ENCODE measurements around the gene SREK1.

SREK1 gene

DNA sequence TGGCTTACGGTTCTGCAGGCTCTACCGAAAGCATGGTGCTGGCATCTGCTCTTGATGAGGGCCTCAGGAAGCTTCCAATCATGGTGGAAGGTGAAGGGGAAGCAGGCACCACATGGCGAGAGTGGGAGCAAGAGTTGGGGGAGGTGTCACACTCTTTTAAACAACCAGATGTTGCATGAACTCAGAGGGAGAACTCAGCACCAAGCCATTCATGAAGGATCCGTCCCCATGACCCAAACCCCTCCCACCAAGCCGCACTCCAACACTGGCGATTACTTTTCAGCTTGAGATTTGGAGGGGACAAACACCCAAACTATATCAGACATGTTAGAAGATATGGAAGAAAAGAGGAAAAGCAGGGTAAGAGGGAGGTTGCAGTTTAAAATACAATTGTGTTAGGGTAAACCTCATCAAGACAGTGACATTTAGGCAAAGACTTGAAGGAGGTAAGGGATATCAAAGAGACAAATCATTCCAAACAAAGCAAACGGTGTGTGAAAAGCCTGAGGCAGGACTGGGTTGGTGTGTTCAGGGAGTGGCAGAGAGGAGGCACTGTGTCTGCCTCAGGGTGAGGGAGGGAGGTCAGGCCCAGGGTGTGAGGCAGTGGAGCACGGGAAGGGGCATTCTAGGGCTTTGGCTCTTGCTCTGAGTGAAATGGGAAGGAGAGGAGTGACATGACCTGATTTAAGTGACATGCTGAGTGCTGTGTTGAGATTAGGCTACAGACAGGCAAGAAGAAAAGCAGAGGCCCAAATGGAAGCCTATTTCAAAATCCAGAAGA is 80.9 kb downstream of the SREK1 start:
- no peak overlapping the region for H3K4me2 ChIP-seq (ENCODE audit: low read length)
- no peak overlapping the region for H3K27ac ChIP-seq (ENCODE audit: low read depth, low read length)
- H3K9me3 ChIP-seq (ENCODE audit: control insufficient read depth, insufficient read depth, low read length): no peaks in the 10 kb centered on the region
- no peaks in the 10 kb centered on the region for H3K9me2 ChIP-seq (replicated peaks; ENCODE audit: control insufficient read depth, low read length)
- H3K27me3 ChIP-seq (ENCODE audit: control insufficient read depth, low read length): no peaks in the 10 kb centered on the region
- H3K4me3 ChIP-seq (ENCODE audit: low read length): no peak overlapping the region
- no peaks in the 10 kb centered on the region for H3K36me3 ChIP-seq (ENCODE audit: control insufficient read depth, low read length)
- H3K79me2 ChIP-seq (ENCODE audit: control insufficient read depth, low read length): no peaks in the 10 kb centered on the region
- no peaks in the 10 kb centered on the region for H3F3A ChIP-seq (ENCODE audit: control insufficient read depth, insufficient read depth)
- no peaks in the 10 kb centered on the region for H3K4me1 ChIP-seq (ENCODE audit: control insufficient read depth, low read length)
- H4K20me1 ChIP-seq (ENCODE audit: control insufficient read depth, insufficient read depth, low read depth, low read length): no peaks in the 10 kb centered on the region
- no peak for TF ChIP-seq EZH2phosphoT487 (IDR thresholded peaks at IDR 0.05; ENCODE audit: borderline replicate concordance, low read length)
- TF ChIP-seq, protein P1, sequence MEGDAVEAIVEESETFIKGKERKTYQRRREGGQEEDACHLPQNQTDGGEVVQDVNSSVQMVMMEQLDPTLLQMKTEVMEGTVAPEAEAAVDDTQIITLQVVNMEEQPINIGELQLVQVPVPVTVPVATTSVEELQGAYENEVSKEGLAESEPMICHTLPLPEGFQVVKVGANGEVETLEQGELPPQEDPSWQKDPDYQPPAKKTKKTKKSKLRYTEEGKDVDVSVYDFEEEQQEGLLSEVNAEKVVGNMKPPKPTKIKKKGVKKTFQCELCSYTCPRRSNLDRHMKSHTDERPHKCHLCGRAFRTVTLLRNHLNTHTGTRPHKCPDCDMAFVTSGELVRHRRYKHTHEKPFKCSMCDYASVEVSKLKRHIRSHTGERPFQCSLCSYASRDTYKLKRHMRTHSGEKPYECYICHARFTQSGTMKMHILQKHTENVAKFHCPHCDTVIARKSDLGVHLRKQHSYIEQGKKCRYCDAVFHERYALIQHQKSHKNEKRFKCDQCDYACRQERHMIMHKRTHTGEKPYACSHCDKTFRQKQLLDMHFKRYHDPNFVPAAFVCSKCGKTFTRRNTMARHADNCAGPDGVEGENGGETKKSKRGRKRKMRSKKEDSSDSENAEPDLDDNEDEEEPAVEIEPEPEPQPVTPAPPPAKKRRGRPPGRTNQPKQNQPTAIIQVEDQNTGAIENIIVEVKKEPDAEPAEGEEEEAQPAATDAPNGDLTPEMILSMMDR (IDR thresholded peaks at IDR 0.05; ENCODE audit: low read depth, low read length, poor library complexity, severe bottlenecking): no peak

GRCh38 chr5:66230551-66230950 is 86.5 kb downstream of the SREK1 start:
- TF ChIP-seq EZH2phosphoT487 (IDR thresholded peaks at IDR 0.05; ENCODE audit: borderline replicate concordance, low read length): no peak
- TF ChIP-seq, protein P1 (IDR thresholded peaks at IDR 0.05; ENCODE audit: low read depth, low read length, poor library complexity, severe bottlenecking): no peak
- H3K36me3 ChIP-seq (ENCODE audit: control insufficient read depth, low read length): no peaks in the 10 kb centered on the region
- no peaks in the 10 kb centered on the region for H3K27me3 ChIP-seq (ENCODE audit: control insufficient read depth, low read length)
- H3K27ac ChIP-seq (ENCODE audit: low read depth, low read length): no peak overlapping the region
- H3K9me3 ChIP-seq (ENCODE audit: control insufficient read depth, insufficient read depth, low read length): no peaks in the 10 kb centered on the region
- H3K4me3 ChIP-seq (ENCODE audit: low read length): no peak overlapping the region
- H3K4me2 ChIP-seq (ENCODE audit: low read length): no peak overlapping the region
- H3F3A ChIP-seq (ENCODE audit: control insufficient read depth, insufficient read depth): no peaks in the 10 kb centered on the region
- no peaks in the 10 kb centered on the region for H4K20me1 ChIP-seq (ENCODE audit: control insufficient read depth, insufficient read depth, low read depth, low read length)
- H3K4me1 ChIP-seq (ENCODE audit: control insufficient read depth, low read length): no peaks in the 10 kb centered on the region
- no peaks in the 10 kb centered on the region for H3K79me2 ChIP-seq (ENCODE audit: control insufficient read depth, low read length)
- no peaks in the 10 kb centered on the region for H3K9me2 ChIP-seq (replicated peaks; ENCODE audit: control insufficient read depth, low read length)

GRCh38 chr5:66231508-66231907 is 87.4 kb downstream of the SREK1 start:
- Histone ChIP-seq H4K20me1 (ENCODE audit: control insufficient read depth, insufficient read depth, low read depth, low read length) (no peaks in the 10 kb centered on the region), H3K27ac (ENCODE audit: low read depth, low read length) (no peak overlapping the region), H3K79me2 (ENCODE audit: control insufficient read depth, low read length) (no peaks in the 10 kb centered on the region), H3F3A (ENCODE audit: control insufficient read depth, insufficient read depth) (no peaks in the 10 kb centered on the region), H3K9me2 (replicated peaks; ENCODE audit: control insufficient read depth, low read length) (no peaks in the 10 kb centered on the region), H3K4me1 (ENCODE audit: control insufficient read depth, low read length) (no peaks in the 10 kb centered on the region), H3K4me2 (ENCODE audit: low read length) (no peak overlapping the region), H3K4me3 (ENCODE audit: low read length) (no peak overlapping the region), H3K27me3 (ENCODE audit: control insufficient read depth, low read length) (no peaks in the 10 kb centered on the region), H3K36me3 (ENCODE audit: control insufficient read depth, low read length) (no peaks in the 10 kb centered on the region), H3K9me3 (ENCODE audit: control insufficient read depth, insufficient read depth, low read length) (no peaks in the 10 kb centered on the region)
- TF ChIP-seq EZH2phosphoT487 (IDR thresholded peaks at IDR 0.05; ENCODE audit: borderline replicate concordance, low read length): no peak
- TF ChIP-seq, protein P1 (IDR thresholded peaks at IDR 0.05; ENCODE audit: low read depth, low read length, poor library complexity, severe bottlenecking): no peak
